ENCODE measurements around the gene RYR2.

DNA sequence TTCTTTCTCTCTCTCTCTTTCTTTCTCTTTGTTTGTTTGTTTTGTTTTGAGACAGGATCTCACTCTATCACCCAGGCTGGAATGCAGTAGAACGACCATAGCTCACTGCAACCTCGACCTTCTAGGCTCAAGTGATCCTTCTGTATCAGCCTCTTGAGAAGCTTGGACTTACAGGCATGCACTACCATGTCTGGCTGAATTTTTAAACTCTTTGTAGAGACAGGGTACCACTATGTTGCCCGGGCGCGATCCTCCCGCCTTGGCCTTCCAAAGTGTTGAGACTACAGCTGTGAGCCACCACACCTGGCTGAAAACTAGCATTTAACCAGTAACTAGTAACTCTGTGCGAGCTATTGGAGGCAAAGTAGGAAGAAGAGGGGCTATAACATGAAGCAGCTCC, 523.3 kb downstream of the RYR2 start:
- TF ChIP-seq CTCF (IDR thresholded peaks at IDR 0.05), result no peak
- no peak for TF ChIP-seq POLR2A (IDR thresholded peaks at IDR 0.05)
